Measurements from ENCODE around the gene ZNF608. TPM values are rescaled to one million over a fixed set of nuclear protein-coding genes. Genes with fewer than 3 reads are reported as not detected.

Gene ZNF608
- total RNA-seq, 1 experiment from 2014 or later: 17.5 TPM

- Mint-ChIP-seq H3K27ac (ENCODE audit: unreplicated experiment) (no peak overlapping the region), H3K9me3 (ENCODE audit: unreplicated experiment) (peaks cover 9% of the 10 kb centered on the region), H3K4me3 (ENCODE audit: unreplicated experiment) (no peak overlapping the region), H3K27me3 (ENCODE audit: insufficient read depth, unreplicated experiment) (no peaks in the 10 kb centered on the region), H3K4me1 (ENCODE audit: low read depth, unreplicated experiment) (peaks cover 19% of the 10 kb centered on the region), H3K36me3 (ENCODE audit: insufficient read depth, unreplicated experiment) (no peaks in the 10 kb centered on the region)
- no peaks in the 10 kb centered on the region for H3K9me3 ChIP-seq
- DNase-seq: no peak
- BruUV-seq (replicated peaks): no TSS peak
- CTCF ChIA-PET: no interaction called here
- intact Hi-C loops (cut with micrococcal nuclease; ENCODE audit: unreplicated experiment): no loop called here
- no peaks in the 10 kb centered on the region for H3K36me3 ChIP-seq (ENCODE audit: control insufficient read depth, insufficient read depth, low read length)
- no peaks in the 10 kb centered on the region for H3K27me3 ChIP-seq (replicated peaks; ENCODE audit: control insufficient read depth, insufficient read depth, low read length)
- TF ChIP-seq CTCF (IDR thresholded peaks at IDR 0.05; ENCODE audit: insufficient read depth in 1 of 2, low read depth in 1 of 2, low read length in 1 of 2, severe bottlenecking in 1 of 2, unreplicated experiment in 1 of 2): no peak
- POLR2A ChIA-PET: interaction anchor here (1.5 kb wide), 1 partner anchor 16 kb away, joined by 5 read pairs; no protein-coding TSS in a partner anchor
- peaks cover 28% of the 10 kb centered on the region for H3K4me1 ChIP-seq
- H3K4me3 ChIP-seq (ENCODE audit: low read depth, low read length): no peak overlapping the region
These were observed 18.1 kb upstream of the ZNF608 start for GRCh38 chr5:124764585-124764984.

GRCh38 chr5:124761010-124761409, 14.6 kb upstream of the ZNF608 start:
- intact Hi-C loops (cut with micrococcal nuclease; ENCODE audit: unreplicated experiment): no loop called here
- H3K27ac Mint-ChIP-seq (ENCODE audit: unreplicated experiment): peak overlapping the region; percentile 13
- CTCF ChIA-PET: interaction anchor here (1.2 kb wide), 1 partner anchor 12 kb away, joined by 3 read pairs; no protein-coding TSS in a partner anchor
- POLR2A ChIA-PET: interaction anchor here (1.2 kb wide), 1 partner anchor 12 kb away, joined by 6 read pairs; no protein-coding TSS in a partner anchor
- no peaks in the 10 kb centered on the region for H3K36me3 Mint-ChIP-seq (ENCODE audit: insufficient read depth, unreplicated experiment)
- DNase-seq: no peak
- H3K27me3 ChIP-seq (replicated peaks; ENCODE audit: control insufficient read depth, insufficient read depth, low read length): no peaks in the 10 kb centered on the region
- peaks cover 9% of the 10 kb centered on the region for H3K9me3 Mint-ChIP-seq (ENCODE audit: unreplicated experiment)
- H3K4me1 ChIP-seq: peaks cover 28% of the 10 kb centered on the region
- peaks cover 19% of the 10 kb centered on the region for H3K4me1 Mint-ChIP-seq (ENCODE audit: low read depth, unreplicated experiment)
- no peaks in the 10 kb centered on the region for H3K27me3 Mint-ChIP-seq (ENCODE audit: insufficient read depth, unreplicated experiment)
- no peak for TF ChIP-seq CTCF (IDR thresholded peaks at IDR 0.05; ENCODE audit: insufficient read depth in 1 of 2, low read depth in 1 of 2, low read length in 1 of 2, severe bottlenecking in 1 of 2, unreplicated experiment in 1 of 2)
- no peaks in the 10 kb centered on the region for H3K9me3 ChIP-seq
- H3K4me3 ChIP-seq (ENCODE audit: low read depth, low read length): no peak overlapping the region
- H3K4me3 Mint-ChIP-seq (ENCODE audit: unreplicated experiment): no peak overlapping the region
- H3K36me3 ChIP-seq (ENCODE audit: control insufficient read depth, insufficient read depth, low read length): no peaks in the 10 kb centered on the region
- no TSS peak for BruUV-seq (replicated peaks)

- no peaks in the 10 kb centered on the region for H3K27me3 ChIP-seq (replicated peaks; ENCODE audit: control insufficient read depth, insufficient read depth, low read length)
- no peak overlapping the region for H3K4me3 Mint-ChIP-seq (ENCODE audit: unreplicated experiment)
- no peaks in the 10 kb centered on the region for H3K36me3 Mint-ChIP-seq (ENCODE audit: insufficient read depth, unreplicated experiment)
- peaks cover 9% of the 10 kb centered on the region for H3K9me3 Mint-ChIP-seq (ENCODE audit: unreplicated experiment)
- H3K27me3 Mint-ChIP-seq (ENCODE audit: insufficient read depth, unreplicated experiment): no peaks in the 10 kb centered on the region
- intact Hi-C loops (cut with micrococcal nuclease; ENCODE audit: unreplicated experiment): no loop called here
- TF ChIP-seq CTCF (IDR thresholded peaks at IDR 0.05; ENCODE audit: insufficient read depth in 1 of 2, low read depth in 1 of 2, low read length in 1 of 2, severe bottlenecking in 1 of 2, unreplicated experiment in 1 of 2): no peak
- no peak overlapping the region for H3K4me3 ChIP-seq (ENCODE audit: low read depth, low read length)
- peaks cover 28% of the 10 kb centered on the region for H3K4me1 ChIP-seq
- BruUV-seq (replicated peaks): no TSS peak
- DNase-seq: no peak
- peaks cover 19% of the 10 kb centered on the region for H3K4me1 Mint-ChIP-seq (ENCODE audit: low read depth, unreplicated experiment)
- no peaks in the 10 kb centered on the region for H3K9me3 ChIP-seq
- POLR2A ChIA-PET: interaction anchor here (1.2 kb wide), 1 partner anchor 12 kb away, joined by 6 read pairs; no protein-coding TSS in a partner anchor
- H3K27ac Mint-ChIP-seq (ENCODE audit: unreplicated experiment): peak overlapping the region; percentile 13
- no peaks in the 10 kb centered on the region for H3K36me3 ChIP-seq (ENCODE audit: control insufficient read depth, insufficient read depth, low read length)
- CTCF ChIA-PET: interaction anchor here (1.2 kb wide), 1 partner anchor 12 kb away, joined by 3 read pairs; no protein-coding TSS in a partner anchor
These were observed 14.2 kb upstream of the ZNF608 start for GRCh38 chr5:124760608-124761007.
